ENCODE measurements around the gene FABP1.

- TF ChIP-seq, protein P1, sequence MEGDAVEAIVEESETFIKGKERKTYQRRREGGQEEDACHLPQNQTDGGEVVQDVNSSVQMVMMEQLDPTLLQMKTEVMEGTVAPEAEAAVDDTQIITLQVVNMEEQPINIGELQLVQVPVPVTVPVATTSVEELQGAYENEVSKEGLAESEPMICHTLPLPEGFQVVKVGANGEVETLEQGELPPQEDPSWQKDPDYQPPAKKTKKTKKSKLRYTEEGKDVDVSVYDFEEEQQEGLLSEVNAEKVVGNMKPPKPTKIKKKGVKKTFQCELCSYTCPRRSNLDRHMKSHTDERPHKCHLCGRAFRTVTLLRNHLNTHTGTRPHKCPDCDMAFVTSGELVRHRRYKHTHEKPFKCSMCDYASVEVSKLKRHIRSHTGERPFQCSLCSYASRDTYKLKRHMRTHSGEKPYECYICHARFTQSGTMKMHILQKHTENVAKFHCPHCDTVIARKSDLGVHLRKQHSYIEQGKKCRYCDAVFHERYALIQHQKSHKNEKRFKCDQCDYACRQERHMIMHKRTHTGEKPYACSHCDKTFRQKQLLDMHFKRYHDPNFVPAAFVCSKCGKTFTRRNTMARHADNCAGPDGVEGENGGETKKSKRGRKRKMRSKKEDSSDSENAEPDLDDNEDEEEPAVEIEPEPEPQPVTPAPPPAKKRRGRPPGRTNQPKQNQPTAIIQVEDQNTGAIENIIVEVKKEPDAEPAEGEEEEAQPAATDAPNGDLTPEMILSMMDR (IDR thresholded peaks at IDR 0.05 in 4 of 5, conservative IDR thresholded peaks at IDR 0.05 in 1 of 5) = no peak
- no peak for TF ChIP-seq POLR2A (IDR thresholded peaks at IDR 0.05)
Measured at GRCh38 chr2:88085602-88086001, 42.3 kb downstream of the FABP1 start.
